Measurements from ENCODE around the gene IL3.

Gene IL3, protein sequence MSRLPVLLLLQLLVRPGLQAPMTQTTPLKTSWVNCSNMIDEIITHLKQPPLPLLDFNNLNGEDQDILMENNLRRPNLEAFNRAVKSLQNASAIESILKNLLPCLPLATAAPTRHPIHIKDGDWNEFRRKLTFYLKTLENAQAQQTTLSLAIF

GRCh38 chr5:132060501-132061161 lies at the start of gene IL3:
Gene IL3, plus strand, starts transcription at chr5:132060655. Its CDS starts 52 bp downstream, at chr5:132060707.
- no peak for DNase-seq

- DNase-seq = no peak
Measured at GRCh38 chr5:132010989-132011621, 49.4 kb upstream of the IL3 start.

GRCh38 chr5:132011622-132012343 lies 48.7 kb upstream of the IL3 start, which contains the start of gene ACSL6:
Gene ACSL6, minus strand, starts transcription at chr5:132011658. Its CDS starts 105 bp downstream, at chr5:132011553.
- DNase-seq = no peak

- no peak for DNase-seq
Measured at GRCh38 chr5:132012371-132013005, 48.0 kb upstream of the IL3 start.

- DNase-seq = no peak
Measured at GRCh38 chr5:132013006-132013689, 47.3 kb upstream of the IL3 start.

GRCh38 chr5:132013711-132014110 lies 46.7 kb upstream of the IL3 start:
- no peak for DNase-seq

- DNase-seq = no peak
Measured at GRCh38 chr5:132016721-132017250, 43.7 kb upstream of the IL3 start.

- no peak for DNase-seq
Measured at GRCh38 chr5:132017316-132017715, 43.1 kb upstream of the IL3 start.

DNA sequence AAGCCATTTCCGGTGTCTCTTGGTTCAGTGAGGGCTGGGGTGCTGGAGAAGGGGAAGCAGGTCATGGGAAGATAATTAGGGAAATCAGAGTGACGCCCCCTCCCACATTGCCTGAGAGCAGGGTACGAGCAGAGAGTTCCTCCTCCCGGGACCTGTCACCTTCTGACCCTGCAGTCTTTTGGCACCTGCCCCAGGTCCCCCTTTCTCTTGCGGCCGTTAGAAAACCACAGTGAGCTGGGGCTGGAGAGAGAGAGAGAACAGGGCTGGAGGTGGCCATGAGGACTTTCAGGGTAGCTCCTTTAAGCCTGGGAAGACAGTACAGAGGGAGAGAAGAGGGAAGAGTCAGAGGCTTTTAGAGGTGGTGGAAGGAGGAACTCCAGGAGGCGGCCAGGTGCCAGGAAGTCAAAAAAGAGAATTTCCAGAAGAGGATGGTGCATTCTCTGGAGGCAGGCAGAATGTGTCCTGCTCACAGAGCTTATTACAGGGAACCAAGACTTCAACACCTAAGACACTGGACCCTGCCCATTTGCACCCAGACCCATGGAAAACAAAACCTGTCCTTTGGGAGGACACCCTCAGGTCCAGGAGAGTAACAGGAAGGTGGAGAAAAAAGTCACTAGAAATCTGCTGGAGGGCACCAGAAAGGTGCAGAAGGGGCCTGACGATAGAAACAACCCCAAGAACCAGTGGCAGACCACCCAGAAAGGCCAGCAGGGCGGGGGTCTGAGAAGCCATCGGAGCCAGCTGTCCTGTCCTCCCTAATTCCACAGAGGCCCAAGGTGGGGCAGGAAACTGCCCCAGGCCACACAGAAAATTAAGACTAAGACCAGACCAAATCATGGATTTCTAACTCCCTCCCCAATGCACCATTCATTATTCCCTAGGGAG lies 42.5 kb upstream of the IL3 start:
- no peak for DNase-seq

DNA sequence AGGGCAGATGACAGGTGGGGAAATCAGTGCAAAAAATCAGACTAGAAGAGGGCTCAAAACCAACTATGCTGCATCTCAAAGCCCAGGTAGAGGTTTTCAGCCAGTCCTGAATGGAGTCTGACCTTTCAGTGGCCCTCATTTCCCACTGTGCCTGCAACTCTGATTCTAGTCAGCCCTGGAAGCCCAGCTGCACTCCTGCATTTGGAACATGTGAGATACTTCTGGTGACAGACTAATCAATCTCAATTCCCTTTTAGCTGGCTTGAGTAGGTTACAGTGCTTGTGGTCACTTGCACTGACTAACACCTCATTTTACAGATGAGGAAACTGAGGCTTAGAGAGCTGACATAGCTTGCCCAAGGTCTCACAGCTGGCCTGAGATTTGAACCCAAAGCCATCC lies 41.1 kb upstream of the IL3 start:
- no peak for DNase-seq

GRCh38 chr5:132019857-132020555 lies 40.4 kb upstream of the IL3 start:
- no peak for DNase-seq

GRCh38 chr5:132020568-132021339 lies 39.7 kb upstream of the IL3 start:
- DNase-seq = no peak

DNA sequence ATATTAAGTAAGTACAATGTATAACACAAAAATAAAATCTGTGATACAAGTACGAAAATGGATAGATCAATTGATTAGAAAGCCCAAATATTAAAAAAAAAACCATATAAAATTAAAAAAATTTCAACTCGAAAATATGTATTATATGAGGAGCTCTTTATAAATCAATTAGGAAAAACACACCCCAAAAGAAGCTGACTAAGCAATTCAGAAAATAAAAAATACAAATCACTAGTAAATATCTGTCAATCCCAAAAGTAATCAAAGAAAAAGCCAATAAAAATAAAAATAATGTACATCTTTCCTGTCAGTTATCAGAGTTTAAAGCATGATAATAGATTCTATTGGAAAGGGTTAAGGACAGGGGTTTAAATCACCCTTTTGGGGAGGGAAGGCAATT lies 38.8 kb upstream of the IL3 start:
- no peak for DNase-seq

DNA sequence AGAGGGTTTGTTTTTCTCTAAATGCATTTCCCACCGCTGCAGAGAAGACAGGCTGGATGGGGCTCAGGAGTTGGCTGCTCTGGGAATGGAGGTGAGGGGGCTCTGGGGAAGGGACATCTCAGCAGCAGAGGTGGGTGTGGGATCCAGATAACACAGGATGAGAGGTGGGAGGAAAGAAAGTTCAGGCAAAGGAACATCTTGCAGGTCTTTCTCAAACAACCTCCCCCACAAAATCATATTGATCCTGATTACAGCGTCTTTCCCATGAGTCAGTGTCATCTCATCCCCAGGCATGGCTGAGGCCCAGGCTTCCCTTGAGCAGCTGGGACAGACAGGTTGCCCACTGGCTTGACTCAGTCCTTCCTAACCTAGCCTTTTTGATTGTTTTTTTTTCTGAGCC lies 37.7 kb upstream of the IL3 start:
- peak; percentile 24 for DNase-seq

GRCh38 chr5:132023258-132024116 lies 37.0 kb upstream of the IL3 start:
- DNase-seq = no peak

DNA sequence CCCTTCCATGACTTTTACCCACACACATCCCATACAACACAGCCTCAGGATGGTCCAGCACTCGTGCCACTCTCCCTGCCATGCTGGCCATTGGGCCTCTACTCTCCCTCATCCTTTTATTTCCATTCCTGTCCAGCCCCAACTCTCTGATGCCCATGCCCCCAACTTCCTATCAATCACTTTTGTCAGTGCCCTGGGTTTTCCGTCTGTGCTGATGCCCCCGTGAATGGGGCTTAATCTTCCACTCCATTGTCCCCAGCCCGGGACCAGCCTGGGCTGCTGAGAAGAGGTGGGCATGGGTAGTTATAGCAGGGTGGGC lies 36.4 kb upstream of the IL3 start:
- no peak for DNase-seq

- no peak for DNase-seq
Measured at GRCh38 chr5:132024789-132025402, 35.6 kb upstream of the IL3 start.

DNA sequence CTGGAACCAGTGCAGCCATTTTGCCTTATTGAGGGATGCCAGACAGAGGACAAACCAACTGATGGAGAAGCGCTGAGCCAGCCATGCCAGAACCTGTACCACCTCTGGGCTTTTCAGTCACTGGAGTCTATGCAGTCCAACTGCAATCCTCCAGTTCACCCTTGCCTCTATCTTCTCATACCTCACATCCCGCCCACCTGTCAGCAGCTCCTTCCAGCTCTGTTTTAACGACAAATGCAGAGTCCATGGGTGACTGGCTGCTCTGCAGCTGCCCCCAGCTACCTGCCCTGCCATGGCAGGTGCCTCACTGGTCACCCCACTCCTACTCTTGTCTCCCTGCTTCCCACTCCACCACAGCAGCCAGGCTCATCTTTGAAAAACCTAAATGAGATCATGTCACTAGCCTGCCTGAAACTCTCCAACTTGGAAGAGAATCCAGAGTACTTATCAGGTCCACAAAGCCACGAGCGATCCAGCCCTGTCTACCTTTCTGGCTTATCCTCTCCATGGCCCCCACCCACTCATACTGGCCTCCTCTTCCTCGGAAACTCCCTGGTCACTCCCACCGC lies 35.0 kb upstream of the IL3 start:
- DNase-seq = no peak

All from HCEC 1CT (cell line).